HCEC 1CT (cell line): ENCODE results near the gene NXF2B.
"Not testable (repeated sequence)": the region's sequence is repeated elsewhere in the genome, so short reads cannot be mapped to it uniquely, and the experiment has no call there.

Source experiments
- DNase-seq: peaks from one replicate; pipeline ENCODE4 v3.0.0-alpha.2; 2017

The NXF2B gene, protein sequence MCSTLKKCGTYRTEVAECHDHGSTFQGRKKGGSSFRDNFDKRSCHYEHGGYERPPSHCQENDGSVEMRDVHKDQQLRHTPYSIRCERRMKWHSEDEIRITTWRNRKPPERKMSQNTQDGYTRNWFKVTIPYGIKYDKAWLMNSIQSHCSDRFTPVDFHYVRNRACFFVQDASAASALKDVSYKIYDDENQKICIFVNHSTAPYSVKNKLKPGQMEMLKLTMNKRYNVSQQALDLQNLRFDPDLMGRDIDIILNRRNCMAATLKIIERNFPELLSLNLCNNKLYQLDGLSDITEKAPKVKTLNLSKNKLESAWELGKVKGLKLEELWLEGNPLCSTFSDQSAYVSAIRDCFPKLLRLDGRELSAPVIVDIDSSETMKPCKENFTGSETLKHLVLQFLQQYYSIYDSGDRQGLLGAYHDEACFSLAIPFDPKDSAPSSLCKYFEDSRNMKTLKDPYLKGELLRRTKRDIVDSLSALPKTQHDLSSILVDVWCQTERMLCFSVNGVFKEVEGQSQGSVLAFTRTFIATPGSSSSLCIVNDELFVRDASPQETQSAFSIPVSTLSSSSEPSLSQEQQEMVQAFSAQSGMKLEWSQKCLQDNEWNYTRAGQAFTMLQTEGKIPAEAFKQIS

DNA sequence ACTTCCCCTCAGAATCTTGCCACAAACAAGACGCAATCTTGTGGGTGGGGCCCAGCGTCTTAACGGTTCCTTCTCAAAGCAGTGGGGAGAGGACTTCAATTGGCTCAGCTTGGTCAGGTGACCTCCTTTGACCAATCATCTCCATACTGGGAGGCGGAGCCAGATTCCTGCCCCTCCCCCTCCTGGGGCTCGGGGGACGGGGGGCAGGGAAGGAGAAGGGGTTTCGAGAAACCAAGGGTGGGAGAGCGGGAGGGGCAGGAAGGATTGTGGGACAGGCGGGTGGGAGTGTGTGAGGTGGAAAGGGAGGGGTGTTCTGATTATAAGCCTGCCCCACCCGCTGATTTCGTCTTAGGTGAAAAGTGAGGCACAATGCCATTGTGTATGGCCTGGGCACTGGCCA, at the start of gene NXF2B:
Gene NXF2B (minus strand): TSS at position 101 of the 400 bp plus-strand sequence. CDS start 59,972 bp downstream, outside the sequence.
- DNase-seq = not testable (repeated sequence)

DNA sequence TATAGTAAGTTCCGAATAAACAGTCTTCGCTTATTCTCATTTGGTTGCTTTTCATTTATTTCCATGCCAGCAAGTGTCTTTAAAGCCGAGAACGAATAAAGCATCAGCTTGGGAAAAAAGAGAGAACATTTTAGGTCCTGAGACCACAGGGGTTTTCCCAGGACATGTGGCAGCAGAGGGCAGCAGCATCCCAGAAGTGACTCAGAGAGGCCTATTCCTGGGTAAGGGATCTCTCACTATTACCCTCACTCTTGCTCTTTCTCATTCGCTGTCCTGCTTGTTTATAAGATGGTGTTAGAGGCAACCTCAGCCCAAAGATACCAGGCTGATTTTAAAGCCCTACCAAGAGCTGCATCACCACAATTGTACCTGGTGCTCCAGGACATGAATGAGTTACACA, 39.0 kb upstream of the NXF2B start:
- DNase-seq = not testable (repeated sequence)

DNA sequence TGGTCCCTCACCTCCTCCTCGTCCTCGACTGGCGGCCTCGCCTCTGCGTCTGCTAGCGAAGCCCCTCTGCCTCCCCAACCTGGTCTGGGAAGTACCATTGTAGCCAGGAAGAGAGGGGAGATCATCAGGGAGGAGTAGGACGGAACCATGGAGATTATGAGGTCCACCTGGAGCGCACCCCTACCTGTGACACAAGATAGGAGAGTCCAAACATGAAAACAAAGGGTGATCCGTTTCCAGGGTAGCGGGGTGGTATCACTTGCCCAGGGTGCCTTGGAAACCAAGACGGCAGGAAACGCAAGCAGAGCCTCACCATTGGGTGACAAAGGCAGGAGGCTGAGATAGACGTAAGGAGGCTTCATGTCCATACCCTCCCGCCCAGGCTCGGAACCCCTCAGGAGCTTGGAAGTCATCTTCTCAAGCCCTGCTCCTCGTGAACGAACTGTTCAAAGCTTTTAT, 32.0 kb upstream of the NXF2B start, which contains the start of gene TCP11X2:
Gene TCP11X2 (minus strand): TSS at position 51 of the 459 bp plus-strand sequence.
- DNase-seq = not testable (repeated sequence)

DNA sequence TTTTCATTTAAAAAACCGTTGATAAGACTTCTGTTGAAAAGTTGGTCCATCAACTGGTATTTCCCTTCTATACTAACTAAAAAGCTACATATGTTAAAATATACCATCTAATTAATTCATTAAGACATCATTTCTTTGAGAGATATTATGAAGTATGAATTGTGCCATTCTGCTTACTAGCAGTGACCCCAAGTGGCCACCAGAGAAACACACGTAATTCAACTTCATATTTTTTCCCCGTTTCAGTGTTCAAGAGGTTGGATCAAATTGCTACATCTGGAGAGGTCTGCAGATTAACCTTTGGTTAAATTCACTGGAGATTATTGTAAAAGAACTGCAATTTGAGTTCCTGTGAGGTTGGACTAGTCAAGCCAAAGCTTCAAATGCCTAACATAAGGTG, 30.4 kb upstream of the NXF2B start:
- DNase-seq = not testable (repeated sequence)

DNA sequence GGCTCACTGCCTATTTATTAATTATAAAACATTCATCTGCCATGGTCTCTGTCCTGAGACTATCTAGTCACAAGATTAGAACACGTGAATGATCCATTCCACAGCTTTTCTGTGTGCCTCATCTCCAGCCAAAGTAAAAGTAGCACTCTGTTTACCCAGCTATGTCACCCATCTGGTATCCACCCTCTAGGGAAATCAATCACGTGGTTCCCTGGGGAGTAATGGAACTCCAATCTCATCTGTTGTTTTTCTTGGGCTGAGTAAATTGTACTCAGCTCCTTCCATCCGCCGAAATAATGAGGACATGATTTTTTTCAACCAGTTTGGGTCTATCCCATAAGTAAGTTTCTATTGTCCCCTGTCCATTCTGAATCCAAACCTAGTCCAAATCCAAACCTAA, 18.8 kb upstream of the NXF2B start:
- DNase-seq = not testable (repeated sequence)

DNA sequence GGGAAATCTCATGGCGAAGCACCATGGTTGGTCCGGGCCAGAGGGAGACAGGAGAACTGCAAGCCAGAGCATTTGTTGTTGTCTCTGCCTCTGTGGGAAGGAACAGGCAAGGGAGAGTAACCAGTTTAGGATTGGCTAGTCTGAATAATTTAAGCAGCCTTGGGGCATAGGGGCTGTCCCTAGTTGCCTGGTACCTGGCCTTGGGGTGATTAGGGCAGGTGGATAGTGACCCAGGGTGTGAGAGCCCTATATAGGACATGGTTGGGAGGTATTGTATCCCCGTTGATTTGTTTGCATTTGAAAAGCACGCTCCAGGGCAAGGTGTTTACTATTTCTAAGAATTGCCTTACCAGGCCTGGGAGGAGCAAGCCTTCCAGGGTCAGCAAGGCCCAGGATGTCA, 25.3 kb downstream of the NXF2B start:
- not testable (repeated sequence) for DNase-seq

DNA sequence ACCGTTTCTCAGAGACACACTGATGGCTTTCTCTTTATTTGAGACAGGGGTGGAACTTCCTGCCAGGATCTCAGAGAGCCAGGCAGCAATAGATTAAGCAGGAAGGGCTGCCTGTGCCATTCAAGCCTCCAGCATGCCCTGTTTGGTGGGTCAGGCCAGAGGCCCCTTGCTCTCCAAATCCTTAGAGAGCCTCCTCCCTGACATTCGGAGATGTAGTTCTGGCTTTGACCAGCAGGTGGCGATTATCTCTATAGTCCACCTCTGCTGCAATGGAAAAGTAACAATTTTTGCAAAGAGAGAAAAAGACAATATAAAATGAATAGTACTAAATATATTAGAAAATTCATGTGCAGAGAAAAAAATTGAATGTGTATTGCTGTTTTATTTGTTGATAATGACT, 93.9 kb downstream of the NXF2B start:
- peak; percentile 5 for DNase-seq

DNA sequence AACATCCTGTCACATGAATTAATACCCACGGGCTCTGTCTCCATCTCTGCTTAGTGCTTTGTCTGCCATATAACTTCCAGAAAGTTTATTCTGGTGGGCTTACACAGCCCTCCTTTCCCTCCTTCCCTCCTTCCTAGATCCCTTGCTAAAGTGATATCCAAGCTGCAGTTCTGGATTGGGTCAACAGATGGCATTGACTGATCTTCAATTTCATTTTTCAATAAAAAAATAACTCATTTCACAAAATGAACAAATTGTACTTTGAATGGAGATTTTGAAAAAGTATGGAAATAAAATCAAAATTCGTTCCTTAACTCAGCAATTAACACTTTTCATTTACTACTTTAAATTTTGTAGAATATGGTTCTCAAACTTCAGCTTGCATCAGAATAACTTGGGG, 97.9 kb downstream of the NXF2B start:
- DNase-seq = no peak

DNA sequence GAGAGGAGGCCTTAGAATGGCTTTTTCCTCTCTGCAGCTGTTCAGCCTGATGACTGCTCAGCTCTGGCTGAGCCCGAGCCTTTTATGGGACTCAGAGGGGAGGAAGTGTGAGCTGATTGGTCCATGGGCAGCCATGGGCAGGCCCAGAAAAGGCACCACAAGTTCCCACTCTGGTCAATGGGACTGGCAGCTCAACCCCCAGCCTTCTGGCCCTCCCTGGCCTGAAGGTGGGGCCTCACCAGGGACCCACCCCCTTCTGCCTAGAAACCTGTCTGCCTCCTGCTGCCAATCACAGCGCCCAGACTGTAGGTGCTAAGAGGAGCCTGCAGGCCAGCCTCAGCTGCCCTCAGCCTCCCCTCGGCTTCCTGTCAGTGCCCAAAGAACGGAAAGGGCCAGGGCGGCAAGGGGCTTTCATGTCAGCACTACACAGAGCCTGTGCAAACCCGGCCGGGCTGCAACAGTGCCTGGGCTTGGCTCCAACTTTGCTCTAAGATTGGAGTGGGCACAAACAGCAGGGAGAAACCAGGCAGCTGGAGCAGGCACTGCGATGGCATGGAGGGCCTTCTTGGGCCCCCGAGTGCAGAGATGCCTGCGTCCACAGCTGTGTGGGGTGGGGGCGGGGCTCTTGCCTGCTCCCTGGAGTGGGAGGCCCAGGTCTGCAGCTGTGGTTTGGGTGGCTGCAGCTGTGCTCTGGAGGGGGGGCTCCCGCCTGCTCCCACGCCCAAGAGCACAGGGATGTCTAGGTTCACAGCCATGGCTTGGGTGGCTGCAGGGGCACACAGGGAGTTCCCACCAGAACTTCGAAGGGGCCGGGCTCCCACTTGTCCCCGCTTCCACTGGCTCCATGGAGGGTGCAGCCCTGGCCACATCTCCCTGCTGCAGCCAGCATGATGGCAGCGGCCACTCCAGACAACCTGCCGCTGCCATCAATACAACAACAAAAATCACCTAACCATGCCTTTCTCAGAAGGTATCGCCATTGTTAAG, 100.2 kb downstream of the NXF2B start:
- DNase-seq = no peak

DNA sequence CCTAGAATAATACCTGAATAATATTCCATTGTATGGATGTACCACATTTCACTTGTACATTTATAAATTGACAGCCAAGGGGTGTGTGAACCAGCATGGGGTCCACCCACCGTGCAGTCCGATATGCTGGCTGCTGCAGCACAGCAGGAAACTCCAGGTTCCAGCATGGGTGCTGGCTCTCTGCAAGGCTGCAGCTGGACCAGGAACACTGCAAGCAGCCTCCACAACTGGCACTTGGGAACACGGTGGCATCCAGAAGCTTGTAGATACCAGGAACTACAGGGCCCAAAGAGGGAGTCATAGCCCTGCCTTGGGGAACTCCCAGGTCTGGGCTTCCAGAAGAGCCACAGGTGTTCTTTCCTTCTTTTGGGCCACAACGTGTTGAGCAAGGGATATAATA, 101.6 kb downstream of the NXF2B start:
- DNase-seq = no peak
